GM13976 (cell line): ENCODE data around the gene IGFLR1.

Experiments
- DNase-seq: peaks from one replicate; pipeline ENCODE4 v3.0.0; 2012; ENCODE audit warnings: low spot score
- CTCF ChIP-seq: IDR thresholded peaks from 2 replicates; pipeline ENCODE4 v1.5.1; 2012; ENCODE audit warnings: borderline replicate concordance, mild to moderate bottlenecking; ENCODE audit not compliant: insufficient read depth; ENCODE audit errors: extremely low read depth, missing control alignments, control extremely low read depth
- in situ Hi-C: fragments of 300-500 bp; cut with MboI; formaldehyde crosslinking; loops from one replicate; pipeline ENCODE4 v1.12.0; 2022; ENCODE audit warnings: low sequenced_read_pairs, mixed read lengths, inconsistent platforms; ENCODE audit not compliant: unreplicated experiment

The IGFLR1 gene

GRCh38 chr19:35718345-35719041 lies 23.8 kb downstream of the IGFLR1 start:
- TF ChIP-seq CTCF = no peak
- DNase-seq = peak; percentile 71
- in situ Hi-C loops = no loop called here

- TF ChIP-seq CTCF = no peak
- peak; percentile 97 for DNase-seq
- in situ Hi-C loops = no loop called here
Observed at GRCh38 chr19:35717665-35718344, 24.4 kb downstream of the IGFLR1 start, which contains the start of gene KMT2B. KMT2B (plus strand) TSS chr19:35718003; CDS start chr19:35718019, 16 bp downstream.

- DNase-seq = peak; percentile 85
- TF ChIP-seq CTCF = peak; percentile 74
- in situ Hi-C loops = no loop called here
Observed at GRCh38 chr19:35716801-35717664, 25.2 kb downstream of the IGFLR1 start.

- in situ Hi-C loops = no loop called here
- TF ChIP-seq CTCF = no peak
- no peak for DNase-seq
Observed at GRCh38 chr19:35715981-35716800, 26.1 kb downstream of the IGFLR1 start.

- DNase-seq = no peak
- in situ Hi-C loops = no loop called here
- TF ChIP-seq CTCF = no peak
Observed at GRCh38 chr19:35715355-35715809, 26.9 kb downstream of the IGFLR1 start.

- DNase-seq = no peak
- TF ChIP-seq CTCF = peak; percentile 25
- in situ Hi-C loops = no loop called here
Observed at GRCh38 chr19:35714601-35715354, 27.5 kb downstream of the IGFLR1 start.
